ENCODE results near the gene RAB3IL1. TPM values are rescaled to one million over a fixed set of nuclear protein-coding genes. Genes with fewer than 3 reads are reported as not detected.
A peak's percentile ranks its signal among the peaks of the same experiment; 100 is the strongest.

Gene RAB3IL1
- total RNA-seq, 2 donors from 2014 or later: 9.7 to 14.9 TPM

DNA sequence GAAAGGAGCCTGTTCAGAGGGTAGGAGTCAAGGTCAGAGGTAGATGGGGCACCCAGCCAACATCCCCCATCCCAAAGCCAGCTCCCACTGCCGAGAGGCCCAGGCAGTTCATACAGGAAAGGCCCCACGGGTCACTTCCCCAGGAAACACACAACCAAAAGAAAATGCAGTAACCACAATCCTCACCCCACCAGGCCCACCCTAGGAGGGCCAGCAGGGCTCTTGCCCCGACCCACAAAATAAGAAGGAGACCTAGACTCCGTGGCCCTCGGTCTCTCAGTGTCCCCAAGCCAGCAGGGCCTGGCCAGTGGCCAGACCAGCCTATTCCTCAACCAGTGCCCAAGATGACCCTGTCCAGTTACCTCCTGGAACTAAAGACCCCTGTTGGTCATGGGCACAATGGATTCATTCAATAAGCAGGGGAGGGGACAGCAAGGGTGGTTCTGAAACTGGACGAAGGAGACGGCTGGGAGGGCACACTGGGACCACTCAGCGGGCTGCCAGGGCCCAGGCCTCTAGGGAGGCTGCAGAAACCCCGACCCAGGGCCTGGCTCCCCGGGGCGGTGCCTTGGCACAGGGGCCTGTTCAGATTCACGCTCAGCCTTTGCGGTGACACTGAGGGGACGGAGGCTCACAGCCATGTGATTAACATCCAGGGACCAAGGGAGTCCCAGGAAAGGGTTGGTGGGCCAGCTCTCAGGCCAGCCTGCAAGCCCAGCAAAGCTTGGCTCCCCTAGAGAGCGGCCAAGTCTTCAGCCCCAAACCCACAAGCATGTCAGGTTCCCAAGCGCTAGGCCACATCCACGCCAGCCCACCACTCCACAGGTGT, 5.5 kb downstream of the RAB3IL1 start:
- Mint-ChIP-seq H3K27ac (no peak overlapping the region), H3K9me3 (no peaks in the 10 kb centered on the region)
- peak; percentile 31 for DNase-seq

DNA sequence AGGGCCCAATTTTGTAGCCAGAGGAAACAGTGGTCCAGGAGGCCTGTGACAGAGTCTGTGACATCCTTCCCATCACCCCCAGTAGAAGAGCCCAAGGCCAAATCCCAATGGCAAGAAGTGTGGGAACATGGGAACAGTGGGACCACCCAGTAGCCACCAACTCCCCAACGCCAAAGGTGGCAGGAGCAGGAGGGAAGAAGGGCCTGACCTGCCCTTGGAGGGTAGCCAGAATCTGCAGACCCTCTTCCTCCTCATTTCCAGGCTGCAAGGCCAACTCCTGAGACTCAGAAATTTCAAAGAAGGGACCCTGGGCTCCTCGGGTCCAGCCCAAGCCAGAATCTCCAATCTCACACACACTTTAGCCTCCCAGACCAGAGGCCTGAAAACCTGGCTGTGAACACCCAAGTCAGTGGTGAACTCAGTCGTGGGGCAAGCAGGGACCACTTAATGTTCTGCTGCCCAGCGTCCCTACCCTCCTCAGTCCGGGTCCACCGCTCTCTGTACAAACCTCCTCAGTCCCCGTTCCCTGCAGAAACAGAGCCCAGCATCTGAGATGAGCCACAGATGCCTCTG, 6.2 kb downstream of the RAB3IL1 start:
- H3K9me3 Mint-ChIP-seq: no peaks in the 10 kb centered on the region

More for the DNA sequence above, 5.5 kb downstream of the RAB3IL1 start:
- Mint-ChIP-seq H3K4me1 (peaks cover 4% of the 10 kb centered on the region), H3K36me3 (ENCODE audit: low read depth) (peaks cover 2% of the 10 kb centered on the region), H3K27me3 (ENCODE audit: insufficient read depth) (peaks cover 8% of the 10 kb centered on the region), H3K4me3 (no peak overlapping the region)
- WGBS, 2 experiments (ENCODE audit: insufficient coverage in 1 of 2, insufficient read length in 1 of 2): 91 to 93% methylated on average over 10 to 17 of the region's 17 CpGs
- no peak overlapping the region for H3K27ac ChIP-seq (ENCODE audit: low read depth, low read length)
- H3K4me3 ChIP-seq (ENCODE audit: low read length): no peak overlapping the region
- peaks cover 6% of the 10 kb centered on the region for H3K4me1 ChIP-seq (ENCODE audit: control insufficient read depth, insufficient read depth, low read length)
- H3K27me3 ChIP-seq (ENCODE audit: control insufficient read depth, insufficient read depth, low read length, poor library complexity, severe bottlenecking): no peaks in the 10 kb centered on the region
- no peak overlapping the region for H3K9ac ChIP-seq (ENCODE audit: extremely low read depth, low read length, poor library complexity, severe bottlenecking)
- TF ChIP-seq, protein P1, sequence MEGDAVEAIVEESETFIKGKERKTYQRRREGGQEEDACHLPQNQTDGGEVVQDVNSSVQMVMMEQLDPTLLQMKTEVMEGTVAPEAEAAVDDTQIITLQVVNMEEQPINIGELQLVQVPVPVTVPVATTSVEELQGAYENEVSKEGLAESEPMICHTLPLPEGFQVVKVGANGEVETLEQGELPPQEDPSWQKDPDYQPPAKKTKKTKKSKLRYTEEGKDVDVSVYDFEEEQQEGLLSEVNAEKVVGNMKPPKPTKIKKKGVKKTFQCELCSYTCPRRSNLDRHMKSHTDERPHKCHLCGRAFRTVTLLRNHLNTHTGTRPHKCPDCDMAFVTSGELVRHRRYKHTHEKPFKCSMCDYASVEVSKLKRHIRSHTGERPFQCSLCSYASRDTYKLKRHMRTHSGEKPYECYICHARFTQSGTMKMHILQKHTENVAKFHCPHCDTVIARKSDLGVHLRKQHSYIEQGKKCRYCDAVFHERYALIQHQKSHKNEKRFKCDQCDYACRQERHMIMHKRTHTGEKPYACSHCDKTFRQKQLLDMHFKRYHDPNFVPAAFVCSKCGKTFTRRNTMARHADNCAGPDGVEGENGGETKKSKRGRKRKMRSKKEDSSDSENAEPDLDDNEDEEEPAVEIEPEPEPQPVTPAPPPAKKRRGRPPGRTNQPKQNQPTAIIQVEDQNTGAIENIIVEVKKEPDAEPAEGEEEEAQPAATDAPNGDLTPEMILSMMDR (conservative IDR thresholded peaks at IDR 0.05): no peak
- H3K36me3 ChIP-seq (ENCODE audit: control insufficient read depth, insufficient read depth, low read length): no peaks in the 10 kb centered on the region
- H3K9me3 ChIP-seq (ENCODE audit: control insufficient read depth, low read length): no peaks in the 10 kb centered on the region

More for the DNA sequence above, 6.2 kb downstream of the RAB3IL1 start:
- Histone ChIP-seq H3K27me3 (ENCODE audit: control insufficient read depth, insufficient read depth, low read length, poor library complexity, severe bottlenecking) (no peaks in the 10 kb centered on the region), H3K36me3 (ENCODE audit: control insufficient read depth, insufficient read depth, low read length) (no peaks in the 10 kb centered on the region), H3K9ac (ENCODE audit: extremely low read depth, low read length, poor library complexity, severe bottlenecking) (no peak overlapping the region), H3K9me3 (ENCODE audit: control insufficient read depth, low read length) (no peaks in the 10 kb centered on the region), H3K27ac (ENCODE audit: low read depth, low read length) (no peak overlapping the region), H3K4me3 (ENCODE audit: low read length) (no peak overlapping the region), H3K4me1 (ENCODE audit: control insufficient read depth, insufficient read depth, low read length) (peaks cover 11% of the 10 kb centered on the region)
- H3K4me3 Mint-ChIP-seq: no peak overlapping the region
- 88 to 90% methylated on average over 2 to 7 of the region's 7 CpGs for WGBS, 2 experiments (ENCODE audit: insufficient coverage in 1 of 2, insufficient read length in 1 of 2)
- peaks cover under 1% of the 10 kb centered on the region for H3K4me1 Mint-ChIP-seq
- TF ChIP-seq, protein P1 (conservative IDR thresholded peaks at IDR 0.05): no peak
- peaks cover 6% of the 10 kb centered on the region for H3K36me3 Mint-ChIP-seq (ENCODE audit: low read depth)
- peaks cover 2% of the 10 kb centered on the region for H3K27me3 Mint-ChIP-seq (ENCODE audit: insufficient read depth)
- no peak overlapping the region for H3K27ac Mint-ChIP-seq
- DNase-seq: no peak

Data from endodermal cell (in vitro differentiated cells).